ENCODE measurements around the gene STX17. TPM values are rescaled to one million over a fixed set of nuclear protein-coding genes. Genes with fewer than 3 reads are reported as not detected.
"Not testable (repeated sequence)": the region's sequence is repeated elsewhere in the genome, so short reads cannot be mapped to it uniquely, and the experiment has no call there.

The STX17 gene
- total RNA-seq, 1 donor from 2014 or later = 26.1 TPM

- DNase-seq (ENCODE audit: low spot score) = no peak
Measured at GRCh38 chr9:99966716-99967115, 60.3 kb downstream of the STX17 start.

- DNase-seq (ENCODE audit: low spot score) = no peak
Measured at GRCh38 chr9:99967457-99967856, 61.0 kb downstream of the STX17 start.

DNA sequence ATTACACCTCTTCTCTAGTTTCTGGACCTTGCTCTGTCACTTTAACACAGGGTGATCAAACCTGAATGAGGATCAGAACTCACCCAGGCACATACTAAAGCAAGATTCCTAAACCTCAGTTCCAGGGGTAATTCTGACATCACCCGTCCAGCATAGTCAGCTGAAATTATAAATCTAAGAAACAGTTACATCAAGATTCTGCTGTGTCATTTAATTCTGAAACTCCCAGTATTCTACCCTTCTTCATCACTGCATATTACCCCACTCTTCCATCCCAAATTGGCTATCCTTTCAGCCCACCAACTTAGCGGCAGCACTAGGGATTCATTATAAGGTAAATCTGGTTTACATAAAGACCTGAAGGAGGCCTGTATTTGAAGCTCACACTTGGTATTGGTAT lies 64.0 kb downstream of the STX17 start:
- no peak for DNase-seq (ENCODE audit: low spot score)

GRCh38 chr9:99971410-99971809 lies 65.0 kb downstream of the STX17 start:
- DNase-seq (ENCODE audit: low spot score) = no peak

DNA sequence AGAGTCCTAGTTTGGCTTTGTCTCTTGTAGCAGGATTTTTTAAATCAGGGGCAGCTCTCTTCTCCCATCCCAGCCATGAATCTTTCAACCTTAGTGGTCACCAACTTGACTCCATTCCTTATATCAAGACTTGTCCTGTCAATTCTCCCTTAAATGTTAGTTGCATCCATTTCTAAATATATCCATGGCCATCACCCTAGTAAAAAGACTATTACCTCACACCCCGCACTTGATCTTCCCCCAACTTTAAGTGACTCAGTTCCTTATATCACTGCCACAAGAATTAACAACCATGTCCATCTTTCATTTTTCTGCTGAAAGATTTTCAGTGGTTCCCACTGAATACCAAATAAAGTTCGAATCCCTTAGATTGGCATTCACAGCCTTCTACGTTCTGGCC lies 67.0 kb downstream of the STX17 start:
- DNase-seq (ENCODE audit: low spot score) = no peak

DNA sequence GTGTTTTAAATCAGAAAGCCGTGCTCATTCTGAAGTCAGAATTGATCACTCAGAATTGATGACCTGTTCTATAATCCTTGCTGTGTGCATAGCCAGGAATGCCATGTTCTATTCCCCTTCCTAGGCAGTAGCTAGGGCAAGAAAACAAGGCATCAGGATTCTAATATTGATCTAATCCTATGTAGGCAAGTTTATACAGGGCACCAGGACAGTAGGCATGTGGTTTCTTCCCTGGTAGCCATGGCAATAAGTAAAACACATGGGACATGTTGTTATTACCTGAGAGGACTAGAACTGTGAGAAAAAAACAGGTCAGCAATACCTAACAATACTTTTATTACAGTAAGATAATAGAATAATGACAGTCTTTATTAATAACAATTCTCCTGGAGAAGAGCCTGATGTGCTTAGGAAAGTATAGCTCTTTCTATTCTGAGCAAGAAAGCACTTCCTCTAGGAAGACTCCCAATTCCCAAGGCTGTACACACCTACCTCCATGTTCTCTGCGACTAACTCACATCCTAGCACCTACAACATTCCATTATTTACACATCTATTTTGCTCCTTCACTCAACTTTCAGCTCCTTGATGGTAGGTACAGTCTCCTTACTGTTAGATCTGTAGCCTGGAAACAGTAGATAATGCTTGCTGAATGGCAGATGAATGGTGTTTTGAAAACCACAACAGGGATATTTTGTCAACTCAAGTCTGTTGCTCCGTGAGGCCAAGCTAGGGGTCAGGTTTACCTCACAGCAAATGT lies 70.8 kb downstream of the STX17 start:
- no peak for DNase-seq (ENCODE audit: low spot score)

DNA sequence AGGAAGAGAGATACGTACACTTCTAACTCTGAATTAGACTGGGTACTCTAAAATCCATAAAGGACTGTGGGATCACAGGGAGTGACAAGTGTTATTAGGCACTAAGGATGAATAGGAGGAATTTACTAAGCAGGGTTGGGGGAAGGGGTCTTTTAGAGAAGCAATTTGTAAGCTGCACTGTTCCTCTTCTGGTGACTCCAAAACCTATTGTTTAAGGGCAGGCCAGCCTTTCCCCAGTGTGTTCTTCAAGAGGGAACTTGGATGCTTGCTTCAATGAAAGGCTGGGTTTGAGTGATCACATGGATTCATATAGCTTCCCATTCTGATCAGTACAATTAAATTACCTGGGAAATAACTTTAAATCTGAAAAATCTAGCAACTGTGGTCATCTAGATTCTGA lies 71.8 kb downstream of the STX17 start:
- no peak for DNase-seq (ENCODE audit: low spot score)

- DNase-seq (ENCODE audit: low spot score) = no peak
Measured at GRCh38 chr9:99980598-99980997, 74.1 kb downstream of the STX17 start.

DNA sequence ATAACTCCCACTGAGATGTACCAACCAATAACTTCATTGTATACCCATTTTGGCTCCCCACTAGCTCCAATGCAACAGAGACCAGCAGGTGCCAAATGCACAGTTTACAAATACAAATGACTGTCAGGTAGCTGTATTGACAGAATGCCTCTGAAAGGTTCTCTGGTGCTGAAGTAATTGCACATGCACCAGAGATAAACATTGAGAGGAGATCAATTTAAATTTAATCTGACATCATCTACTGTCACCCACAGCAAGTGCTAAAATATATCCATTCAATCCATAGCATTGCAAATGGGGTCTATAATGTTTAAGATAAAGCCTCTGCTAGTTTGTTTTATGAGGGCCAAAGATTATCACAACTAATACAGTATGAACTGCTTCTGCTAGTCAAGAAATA lies 80.2 kb downstream of the STX17 start:
- no peak for DNase-seq (ENCODE audit: low spot score)

- not testable (repeated sequence) for DNase-seq (ENCODE audit: low spot score)
Measured at GRCh38 chr9:99990508-99990907, 84.1 kb downstream of the STX17 start.

GRCh38 chr9:99998266-99998665 lies 91.8 kb downstream of the STX17 start:
- DNase-seq (ENCODE audit: low spot score) = no peak

DNA sequence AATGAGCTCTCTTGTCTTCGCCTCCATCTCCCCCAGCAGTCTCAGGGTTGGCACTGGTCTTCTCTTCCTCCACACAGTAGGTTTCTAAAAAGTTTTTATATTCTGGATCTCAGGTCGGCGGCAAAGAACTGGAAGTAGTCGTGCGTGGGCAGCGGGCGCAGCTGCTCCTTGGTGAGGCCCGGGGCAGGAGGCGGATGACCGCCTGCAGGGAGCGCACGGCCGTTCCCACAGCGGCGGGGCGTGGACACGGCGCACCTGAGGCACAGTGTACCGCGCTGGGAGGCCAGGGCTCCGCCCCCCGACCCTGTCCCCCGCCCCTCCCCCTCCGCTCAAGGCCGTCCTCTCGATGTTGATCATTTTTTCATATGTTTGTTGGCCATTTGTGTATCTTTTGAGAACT lies 92.4 kb downstream of the STX17 start:
- no peak for DNase-seq (ENCODE audit: low spot score)

- DNase-seq (ENCODE audit: low spot score) = no peak
Measured at GRCh38 chr9:99999797-100000196, 93.3 kb downstream of the STX17 start.

GRCh38 chr9:100011062-100011681 lies 104.7 kb downstream of the STX17 start:
- no peak for DNase-seq (ENCODE audit: low spot score)

DNA sequence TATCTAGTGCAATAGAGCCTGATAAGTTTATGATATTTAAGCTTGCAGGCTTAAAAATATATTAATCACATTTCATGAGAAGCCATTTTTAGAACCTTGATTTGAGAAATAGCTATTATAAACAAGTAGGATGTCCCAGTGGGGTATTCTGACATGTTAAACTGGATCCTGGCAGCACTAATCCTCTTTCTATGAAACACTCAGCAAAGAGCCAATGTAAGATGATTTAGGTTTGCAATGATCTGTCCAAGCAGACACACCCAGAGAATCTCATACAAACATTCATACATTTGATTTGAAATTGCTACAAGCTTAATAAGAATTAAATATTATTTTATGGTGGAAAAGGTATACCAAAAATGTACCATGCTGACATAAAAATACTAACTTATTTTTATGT lies 105.8 kb downstream of the STX17 start:
- no peak for DNase-seq (ENCODE audit: low spot score)

GRCh38 chr9:100013573-100013972 lies 107.1 kb downstream of the STX17 start:
- DNase-seq (ENCODE audit: low spot score) = no peak

DNA sequence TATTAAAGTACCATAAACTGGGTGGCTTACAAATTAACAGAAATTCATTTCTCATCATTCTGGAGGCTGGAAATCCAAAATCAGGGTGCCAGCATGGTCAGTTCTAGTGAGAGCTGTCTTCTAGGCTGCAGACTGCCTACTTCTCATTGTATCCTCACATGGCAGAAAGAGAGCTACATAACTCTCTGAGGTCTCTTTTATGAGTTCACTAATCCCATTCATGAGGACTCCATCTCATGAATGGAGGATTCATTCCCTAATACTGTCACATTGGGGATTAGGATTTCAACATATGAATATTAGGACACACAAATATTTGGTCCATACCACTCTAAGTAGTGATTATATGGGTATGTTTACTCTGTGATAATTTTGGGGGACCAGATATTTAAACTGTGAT lies 108.4 kb downstream of the STX17 start:
- DNase-seq (ENCODE audit: low spot score) = no peak

DNA sequence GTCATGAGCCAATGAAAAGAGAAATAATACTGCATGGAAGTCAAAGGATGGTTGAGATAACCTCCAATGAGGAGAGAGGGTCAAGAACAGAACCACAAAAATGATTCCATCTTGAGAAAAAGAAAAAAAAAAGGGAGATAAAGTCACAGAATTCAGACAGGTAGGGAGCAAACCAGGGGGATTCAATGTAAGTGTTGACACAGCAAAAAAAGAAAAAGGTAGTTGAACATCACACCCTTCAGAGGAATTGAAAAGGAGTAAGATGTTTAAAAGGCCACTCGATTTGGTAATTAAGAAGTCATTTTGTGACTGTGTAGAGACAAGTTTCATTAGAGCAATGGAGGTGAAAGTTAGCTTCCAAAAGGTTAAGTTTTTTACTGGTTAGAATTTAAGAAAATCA lies 113.1 kb downstream of the STX17 start:
- no peak for DNase-seq (ENCODE audit: low spot score)

Other genes with a start within 250 kb of the STX17 start
- gene NR4A3, start 84.8 kb upstream of the STX17 start, total RNA-seq = 124 TPM
- 21.3 TPM for gene ERP44, start 192.3 kb downstream of the STX17 start, total RNA-seq
- gene INVS, start 192.6 kb downstream of the STX17 start, total RNA-seq = 22.4 TPM